IMR-90 (cell line): ENCODE results near the gene CUL3. TPM values are rescaled to one million over a fixed set of nuclear protein-coding genes. Genes with fewer than 3 reads are reported as not detected.

Source experiments
- ATAC-seq: fragments of 200-7000 bp; cut with Tn5 transposase; 2 replicates; pipeline ENCODE4 v1.9.1; 2020; ENCODE audit warnings: low read depth, mild to moderate bottlenecking, moderate library complexity
- BruUV-seq: library from RNA; stranded (reverse); fragments of 400-500 nt; replicated peaks from 2 replicates; lab custom pipeline; 2021; lab: Mats Ljungman, UMichigan
- CTCF ChIA-PET: fragments of 300-600 bp; formaldehyde crosslinking; extraction: SDS; loops from one replicate; lab custom pipeline; 2021; ENCODE audit warnings: antibody characterized with exemption; lab: Yijun Ruan, JAX
- POLR2A ChIA-PET: fragments of 300-600 bp; sonication (Branson Sonifier 250); formaldehyde crosslinking; loops from one replicate; lab custom pipeline; 2022; ENCODE audit warnings: antibody characterized with exemption; ENCODE audit not compliant: unreplicated experiment; lab: Charles Lee
- DNase-seq: peaks from one replicate; pipeline ENCODE4 v3.0.0; 2013
- H2AFZ ChIP-seq: replicated peaks from 2 replicates; pipeline ENCODE3; 2013; ENCODE audit warnings: low read length, mild to moderate bottlenecking; ENCODE audit not compliant: poor library complexity
- H2AK5ac ChIP-seq: 2 replicates; pipeline ENCODE4 v1.6.1; 2013; ENCODE audit warnings: low read depth, low read length, inconsistent platforms
- H2AK9ac ChIP-seq: replicated peaks from 2 replicates; pipeline ENCODE3; 2013; ENCODE audit warnings: mild to moderate bottlenecking, low read depth, low read length, moderate library complexity; ENCODE audit not compliant: poor library complexity
- H2BK120ac ChIP-seq: 2 replicates; pipeline ENCODE4 v1.6.1; 2013; ENCODE audit warnings: low read depth, low read length, inconsistent platforms
- H2BK15ac ChIP-seq: 3 replicates; pipeline ENCODE4 v1.6.1; 2013; ENCODE audit warnings: low read depth, low read length, inconsistent platforms
- H2BK20ac ChIP-seq: 2 replicates; pipeline ENCODE4 v1.6.1; 2013; ENCODE audit warnings: low read depth, mild to moderate bottlenecking, inconsistent platforms, low read length, moderate library complexity
- H2BK5ac ChIP-seq: 2 replicates; pipeline ENCODE4 v1.6.1; 2013; ENCODE audit warnings: mild to moderate bottlenecking, low read depth, low read length, inconsistent platforms; ENCODE audit not compliant: poor library complexity, severe bottlenecking
- H3K14ac ChIP-seq: replicated peaks from 2 replicates; pipeline ENCODE4 v1.6.1; 2013; ENCODE audit warnings: low read depth, low read length, inconsistent platforms
- H3K18ac ChIP-seq: 2 replicates; pipeline ENCODE4 v1.6.1; 2013; ENCODE audit warnings: low read depth, low read length, control low read depth
- H3K23ac ChIP-seq: 2 replicates; pipeline ENCODE4 v1.6.1; 2013; ENCODE audit warnings: low read depth, low read length, inconsistent platforms
- H3K27ac ChIP-seq: 2 replicates; pipeline ENCODE4 v1.5.1; 2013; ENCODE audit warnings: mild to moderate bottlenecking, control low read depth, low read length; ENCODE audit not compliant: insufficient read depth
- H3K27me3 ChIP-seq: 2 replicates; pipeline ENCODE4 v1.6.1; 2013; ENCODE audit warnings: low read length; ENCODE audit not compliant: control insufficient read depth, insufficient read depth
- H3K36me3 ChIP-seq: 2 replicates; pipeline ENCODE4 v1.6.1; 2013; ENCODE audit warnings: low read length, mixed read lengths; ENCODE audit not compliant: control insufficient read depth, insufficient read depth
- H3K4ac ChIP-seq: 2 replicates; pipeline ENCODE4 v1.6.1; 2013; ENCODE audit warnings: low read depth, low read length, inconsistent platforms
- H3K4me1 ChIP-seq: 2 replicates; pipeline ENCODE4 v1.6.1; 2013; ENCODE audit warnings: low read length, mixed read lengths; ENCODE audit not compliant: control insufficient read depth, insufficient read depth
- H3K4me2 ChIP-seq: 2 replicates; pipeline ENCODE4 v1.6.1; 2013; ENCODE audit warnings: low read depth, mild to moderate bottlenecking, control low read depth, low read length, moderate library complexity
- H3K4me3 ChIP-seq: 2 replicates; pipeline ENCODE4 v1.5.1; 2013; ENCODE audit warnings: low read depth, mild to moderate bottlenecking, control low read depth, low read length, moderate library complexity; ENCODE audit not compliant: insufficient read depth
- H3K56ac ChIP-seq: 2 replicates; pipeline ENCODE4 v1.6.1; 2013; ENCODE audit warnings: low read length, inconsistent platforms; ENCODE audit not compliant: insufficient read depth; ENCODE audit errors: extremely low read depth
- H3K79me1 ChIP-seq, 2 experiments: 2 replicates each; pipeline ENCODE4 v1.6.1; 2013; ENCODE audit warnings: low read length in 2 of 2, inconsistent platforms in 1 of 2, low read depth in 1 of 2
- H3K9ac ChIP-seq: 2 replicates; pipeline ENCODE4 v1.6.1; 2013; ENCODE audit warnings: low read depth, low read length, control low read depth
- H3K9me1 ChIP-seq: 2 replicates; pipeline ENCODE4 v1.6.1; 2013; ENCODE audit warnings: low read length, inconsistent platforms; ENCODE audit not compliant: insufficient read depth
- H3K9me3 ChIP-seq: 2 replicates; pipeline ENCODE4 v1.6.1; 2013; ENCODE audit warnings: low read length; ENCODE audit not compliant: control insufficient read depth, insufficient read depth
- H4K20me1 ChIP-seq: 2 replicates; pipeline ENCODE4 v1.6.1; 2013; ENCODE audit warnings: low read length, inconsistent platforms; ENCODE audit not compliant: insufficient read depth
- H4K5ac ChIP-seq: 2 replicates; pipeline ENCODE4 v1.6.1; 2013; ENCODE audit warnings: mild to moderate bottlenecking, low read depth, low read length, control low read depth
- H4K8ac ChIP-seq, 2 experiments: 2 replicates each; pipeline ENCODE4 v1.6.1; 2013; ENCODE audit warnings: low read depth in 2 of 2, low read length in 2 of 2, control low read depth in 1 of 2, inconsistent platforms in 1 of 2
- H4K91ac ChIP-seq: 2 replicates; pipeline ENCODE4 v1.6.1; 2013; ENCODE audit warnings: low read depth, low read length, inconsistent platforms; ENCODE audit not compliant: insufficient read depth
- NFE2L2 ChIP-seq: fragments of 150-350 bp; IDR thresholded peaks from 2 replicates; pipeline ENCODE4 v1.6.1; 2016; ENCODE audit warnings: low read depth, mild to moderate bottlenecking, low read length
- POLR2A ChIP-seq: IDR thresholded peaks from 2 replicates; pipeline ENCODE4 v1.6.1; 2012; ENCODE audit warnings: mild to moderate bottlenecking, low read depth, low read length
- RFX5 ChIP-seq: IDR thresholded peaks from 2 replicates; pipeline ENCODE4 v1.8.0; 2012; ENCODE audit warnings: low read depth, mild to moderate bottlenecking, low read length, moderate library complexity
- WGBS, 2 experiments: methylation state at CpG; one replicate each; pipeline versions ENCODE4 v1.1.5 to v1.1.7; 2013; ENCODE audit warnings: missing lambda C conversion rate in 2 of 2; ENCODE audit not compliant: insufficient read length in 1 of 2; ENCODE audit errors: extremely low coverage in 2 of 2; 5-methylcytosine and 5-hydroxymethylcytosine counted together
- dilution Hi-C: fragments of 300-500 bp; cut with HindIII; formaldehyde crosslinking; loops from one replicate; pipeline ENCODE4 v1.14.3; 2018; ENCODE audit warnings: low sequenced_read_pairs; ENCODE audit not compliant: unreplicated experiment
- in situ Hi-C: fragments of 300-500 bp; cut with MboI; formaldehyde crosslinking; loops from 3 replicates; pipeline ENCODE4 v1.14.3; 2019; ENCODE audit warnings: low sequenced_read_pairs, inconsistent platforms, mixed read lengths
- intact Hi-C: fragments of 100-400 bp; cut with micrococcal nuclease; formaldehyde crosslinking; loops from 2 replicates; pipeline ENCODE4 v1.10.0; 2022
- polyA plus RNA-seq, 3 experiments: library from polyadenylated mRNA; depleted of rRNA; stranded (reverse); fragments of >200 nt; gene quantifications; 2 replicates each; pipeline ENCODE4 v1.2.3, GENCODE V29; 2012; ENCODE audit warnings: low replicate concordance in 1 of 3
- total RNA-seq: library from RNA; depleted of rRNA; stranded (reverse); fragments of >200 nt; gene quantifications from 2 replicates; pipeline ENCODE4 v1.2.3, GENCODE V29; 2012

CUL3 gene
- total and polyA plus RNA-seq, 2 of the 4 experiments (the other 2 are of a cell fraction) = 33.7 to 45.7 TPM

GRCh38 chr2:224457408-224458096 is 127.6 kb downstream of the CUL3 start:
- no peak overlapping the region for H3K56ac ChIP-seq
- no peak overlapping the region for H2AK5ac ChIP-seq
- no peaks in the 10 kb centered on the region for H3K9me1 ChIP-seq
- no peak overlapping the region for H3K23ac ChIP-seq
- H3K4me2 ChIP-seq = no peak overlapping the region
- H4K5ac ChIP-seq = no peak overlapping the region
- H3K9me3 ChIP-seq = no peaks in the 10 kb centered on the region
- ATAC-seq = no peak
- H3K4ac ChIP-seq = no peak overlapping the region
- H2BK15ac ChIP-seq = no peak overlapping the region
- ChIA-PET POLR2A (no interaction called here), CTCF (no interaction called here)
- no peak overlapping the region for H4K8ac ChIP-seq
- H3K4me3 ChIP-seq = no peak overlapping the region
- peaks cover 3% of the 10 kb centered on the region; the same call in 1 of the 2 replicates for H3K27me3 ChIP-seq
- no TSS peak for BruUV-seq
- dilution Hi-C loops (no loop called here), intact Hi-C loops (no loop called here), in situ Hi-C loops (no loop called here)
- H3K4me1 ChIP-seq = no peaks in the 10 kb centered on the region
- H2BK120ac ChIP-seq = no peak overlapping the region
- no peaks in the 10 kb centered on the region for H4K20me1 ChIP-seq
- no peak for TF ChIP-seq RFX5
- no peak for TF ChIP-seq POLR2A
- TF ChIP-seq NFE2L2 = peak; percentile 70
- no peak overlapping the region for H2BK5ac ChIP-seq
- no peak overlapping the region for H2AFZ ChIP-seq
- H3K14ac ChIP-seq = no peak overlapping the region
- no peak overlapping the region for H3K9ac ChIP-seq
- no peak for DNase-seq
- H2AK9ac ChIP-seq = no peak overlapping the region
- no peak overlapping the region for H2BK20ac ChIP-seq
- H3K18ac ChIP-seq = no peak overlapping the region
- H3K79me1 ChIP-seq = no peaks in the 10 kb centered on the region
- no peak overlapping the region for H4K91ac ChIP-seq
- no peaks in the 10 kb centered on the region for H3K36me3 ChIP-seq
- WGBS, 2 experiments = 78% methylated on average over 2 of the region's 10 CpGs; no CpG with 5 or more reads in 1 of the 2 experiments
- no peak overlapping the region for H3K27ac ChIP-seq
